GM12864 (cell line): ENCODE results near the gene PLD5.
"Not testable (repeated sequence)": the region's sequence is repeated elsewhere in the genome, so short reads cannot be mapped to it uniquely, and the experiment has no call there.

Experiments used
- DNase-seq: peaks from one replicate; pipeline ENCODE4 v3.0.0-alpha.2; 2011; ENCODE audit warnings: low read depth
- H3K4me3 ChIP-seq: 2 replicates; pipeline ENCODE4 v1.5.1; 2011; ENCODE audit warnings: mild to moderate bottlenecking, low read depth, low read length, control low read depth
- CTCF ChIP-seq: IDR thresholded peaks from 2 replicates; pipeline ENCODE4 v1.5.1; 2011; ENCODE audit warnings: low read depth, mild to moderate bottlenecking, moderate library complexity, low read length, control low read depth, inconsistent platforms; ENCODE audit errors: missing control alignments

PLD5 gene

GRCh38 chr1:242318140-242318539, 206.4 kb downstream of the PLD5 start:
- DNase-seq, result no peak
- no peak overlapping the region for H3K4me3 ChIP-seq
- TF ChIP-seq CTCF, result no peak

- not testable (repeated sequence) for DNase-seq, H3K4me3 ChIP-seq
These were observed 209.6 kb downstream of the PLD5 start for GRCh38 chr1:242314865-242315264.

GRCh38 chr1:242314085-242314649, 210.3 kb downstream of the PLD5 start:
- not testable (repeated sequence) for DNase-seq, H3K4me3 ChIP-seq

GRCh38 chr1:242308681-242309080, 215.8 kb downstream of the PLD5 start:
- H3K4me3 ChIP-seq, DNase-seq: not testable (repeated sequence)

- H3K4me3 ChIP-seq, DNase-seq: not testable (repeated sequence)
These were observed 230.7 kb downstream of the PLD5 start for GRCh38 chr1:242293781-242294180.

- DNase-seq, H3K4me3 ChIP-seq: not testable (repeated sequence)
These were observed 236.4 kb downstream of the PLD5 start for GRCh38 chr1:242288067-242288466.

- not testable (repeated sequence) for DNase-seq, H3K4me3 ChIP-seq
These were observed 241.6 kb downstream of the PLD5 start for GRCh38 chr1:242282758-242283485.

GRCh38 chr1:242278406-242278805, 246.1 kb downstream of the PLD5 start:
- not testable (repeated sequence) for DNase-seq, H3K4me3 ChIP-seq

- not testable (repeated sequence) for DNase-seq, H3K4me3 ChIP-seq
These were observed 247.7 kb downstream of the PLD5 start for GRCh38 chr1:242276769-242277168.

- not testable (repeated sequence) for DNase-seq
These were observed 257.5 kb downstream of the PLD5 start for GRCh38 chr1:242267004-242267403.

GRCh38 chr1:242264419-242264818, 260.1 kb downstream of the PLD5 start:
- DNase-seq, H3K4me3 ChIP-seq: not testable (repeated sequence)

More at GRCh38 chr1:242267004-242267403, 257.5 kb downstream of the PLD5 start:
- not testable (repeated sequence) for H3K4me3 ChIP-seq

- TF ChIP-seq CTCF, result no peak
- no peak overlapping the region for H3K4me3 ChIP-seq
- no peak for DNase-seq
These were observed 279.2 kb downstream of the PLD5 start for GRCh38 chr1:242245255-242245654.

- no peak overlapping the region for H3K4me3 ChIP-seq
- TF ChIP-seq CTCF, result no peak
- peak; percentile 8 for DNase-seq
These were observed 281.0 kb downstream of the PLD5 start for GRCh38 chr1:242243472-242243871.
